GM21576 (cell line): Measurements from ENCODE around the gene YOD1.

Experiments
- ATAC-seq: cut with Tn5 transposase; IDR thresholded peaks from one replicate; pipeline ENCODE4 v1.9.1; 2021; ENCODE audit warnings: mild to moderate bottlenecking, moderate library complexity; ENCODE audit not compliant: unreplicated experiment

Gene YOD1

GRCh38 chr1:207013321-207014085, 37.5 kb downstream of the YOD1 start:
- no peak for ATAC-seq

- no peak for ATAC-seq
Measured at GRCh38 chr1:207010726-207011125, 40.3 kb downstream of the YOD1 start.

GRCh38 chr1:207009945-207010344, 41.1 kb downstream of the YOD1 start:
- no peak for ATAC-seq

DNA sequence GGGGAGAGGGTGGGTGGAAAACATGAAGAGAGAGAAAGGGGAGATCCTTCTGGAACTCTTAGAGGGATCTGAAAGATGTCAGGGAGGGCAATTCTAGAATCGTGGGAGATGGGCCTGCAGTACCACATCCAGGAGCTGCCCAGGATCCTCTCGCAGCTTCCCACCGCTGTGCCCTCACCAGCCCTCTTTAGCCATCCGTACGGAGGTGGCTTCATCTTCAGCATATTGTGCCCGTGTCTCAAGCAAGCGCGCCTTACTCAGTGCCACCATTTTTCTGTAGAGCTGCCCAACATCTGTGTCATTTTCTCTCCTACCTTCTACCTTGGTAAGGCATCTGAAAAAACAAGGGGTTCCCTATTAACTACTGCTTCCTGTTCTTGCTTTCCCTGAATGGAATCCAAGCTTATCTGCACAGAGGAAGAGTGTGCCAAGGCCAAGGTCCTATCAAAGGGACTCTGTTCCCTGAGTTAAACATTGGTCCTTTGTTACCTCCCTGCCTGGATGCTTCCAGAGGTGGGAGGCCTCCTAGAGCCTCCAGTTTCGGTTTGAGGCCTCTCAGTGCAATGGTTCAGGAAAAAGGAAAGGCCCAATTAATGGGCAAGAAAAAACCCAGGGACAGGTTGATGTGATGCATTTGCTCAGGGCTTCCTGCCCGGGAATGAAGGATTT, 41.7 kb downstream of the YOD1 start:
- ATAC-seq, result no peak

DNA sequence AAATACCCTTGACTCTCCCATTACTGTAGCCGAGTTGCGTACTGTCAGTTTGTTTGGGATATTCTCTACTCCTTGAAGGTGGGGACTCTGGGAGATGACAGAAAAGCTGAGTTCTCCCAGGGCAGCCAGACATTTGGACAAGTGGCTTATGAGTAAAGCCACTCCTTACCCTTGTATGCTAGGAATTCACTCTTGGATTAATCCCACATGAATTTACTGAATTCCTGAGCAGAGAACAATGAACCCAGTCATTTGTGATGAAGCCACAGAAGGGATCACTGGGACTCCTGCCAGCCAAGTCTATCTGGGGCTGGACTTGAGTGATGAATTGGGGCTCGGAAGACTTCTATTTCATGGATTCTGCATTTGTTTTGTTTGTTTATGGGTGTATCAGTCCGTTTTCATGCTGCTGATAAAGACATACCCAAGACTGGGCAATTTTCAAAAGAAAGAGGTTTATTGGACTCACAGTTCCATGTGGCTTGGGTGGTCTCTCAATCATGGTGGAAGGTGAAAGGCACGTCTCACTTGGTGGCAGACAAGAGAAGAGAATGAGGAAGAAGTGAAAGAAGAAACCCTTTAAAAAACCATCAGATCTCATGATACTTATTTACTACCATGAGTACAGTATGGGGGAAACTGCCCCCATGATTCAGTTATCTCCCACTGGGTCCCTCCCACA, 43.5 kb downstream of the YOD1 start:
- no peak for ATAC-seq

- ATAC-seq, result no peak
Measured at GRCh38 chr1:207006914-207007313, 44.1 kb downstream of the YOD1 start.

- ATAC-seq, result no peak
Measured at GRCh38 chr1:207006083-207006482, 44.9 kb downstream of the YOD1 start.

- no peak for ATAC-seq
Measured at GRCh38 chr1:207004931-207005830, 45.8 kb downstream of the YOD1 start.

GRCh38 chr1:207003210-207003609, 47.8 kb downstream of the YOD1 start:
- ATAC-seq, result no peak

DNA sequence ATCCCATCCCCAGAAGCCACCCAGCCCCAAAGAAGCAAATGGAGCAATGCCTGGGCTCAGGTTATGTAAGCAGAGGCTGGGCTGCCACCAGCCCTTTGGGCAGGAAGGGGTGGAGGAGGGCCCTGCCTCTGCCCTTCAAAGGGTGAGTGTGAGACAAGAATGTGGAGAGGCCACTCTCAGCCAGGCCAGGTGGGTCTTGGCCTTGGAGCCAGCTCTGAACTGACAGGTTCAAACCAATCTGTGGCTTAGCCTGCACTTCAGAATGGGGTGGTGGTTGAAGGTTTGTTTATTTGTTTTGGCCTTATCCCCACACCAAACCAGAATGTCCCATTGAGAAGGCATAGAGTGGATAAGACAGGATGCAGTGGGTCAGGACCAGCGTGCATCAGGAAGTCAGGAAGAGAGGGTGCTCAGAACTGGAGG, 48.3 kb downstream of the YOD1 start:
- ATAC-seq, result no peak

DNA sequence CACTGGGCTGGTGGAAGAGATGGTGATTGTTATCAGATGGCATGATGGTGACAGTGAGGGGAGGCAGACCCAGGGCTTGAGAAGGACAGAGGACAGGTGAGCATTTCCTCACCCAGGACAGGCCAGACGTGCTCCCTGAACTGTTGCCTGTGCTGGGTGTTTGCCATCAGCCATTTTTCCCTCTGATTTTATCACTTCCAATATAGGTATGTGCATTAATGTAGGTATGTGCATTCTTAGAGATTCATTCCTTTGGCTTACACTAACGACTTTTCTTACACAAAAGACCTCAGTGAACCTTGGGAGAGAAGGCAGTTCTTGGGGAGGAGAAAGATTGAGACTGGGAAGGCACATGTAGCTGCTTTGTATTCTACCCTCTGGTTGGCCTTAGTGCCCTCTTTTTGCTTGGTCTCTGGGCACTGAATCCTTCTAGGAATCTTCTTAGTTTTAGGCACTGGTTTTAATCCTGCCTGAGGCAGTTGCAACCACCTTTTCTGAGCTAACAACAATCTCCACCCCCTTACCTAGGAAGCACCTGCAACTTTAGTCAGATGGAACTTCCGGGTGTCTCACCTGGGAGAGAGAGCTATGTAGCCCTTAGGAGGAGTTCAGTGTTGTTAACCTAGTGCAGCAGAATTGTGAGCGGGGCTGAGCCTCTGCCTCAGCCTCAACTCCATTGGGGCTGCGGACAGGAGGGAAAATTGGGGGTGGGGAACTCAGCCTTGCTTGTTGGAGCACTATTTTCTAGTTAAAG, 49.3 kb downstream of the YOD1 start:
- ATAC-seq, result no peak

DNA sequence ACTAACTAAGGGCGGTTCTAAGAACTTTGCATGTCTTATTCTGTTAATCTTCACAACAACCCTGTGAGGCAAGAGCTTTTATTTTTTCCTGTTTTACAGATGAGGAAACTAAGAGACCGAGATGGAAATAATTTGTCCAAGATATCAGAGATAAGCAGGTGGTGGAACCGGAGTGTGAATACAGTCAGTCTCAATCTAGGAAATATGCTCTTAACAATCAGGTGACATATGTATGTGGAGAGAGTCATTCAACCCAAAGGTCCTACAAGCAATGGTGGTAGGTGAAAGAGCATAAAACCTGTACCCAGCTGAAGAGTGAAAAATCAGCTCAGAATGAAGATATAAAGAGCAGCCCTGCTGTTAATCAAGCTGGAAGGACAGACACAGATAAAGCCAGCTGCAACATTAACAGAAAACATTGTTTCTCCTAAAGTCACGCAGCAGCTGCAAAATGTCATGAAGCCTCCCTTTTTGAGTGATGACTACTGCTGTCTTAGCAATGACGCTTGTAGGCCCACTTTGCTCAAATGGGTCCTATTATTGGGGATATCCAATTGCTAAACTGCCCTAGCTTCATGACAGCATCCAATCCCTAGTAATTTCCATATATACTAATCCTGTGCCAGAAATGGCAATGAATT, 50.2 kb downstream of the YOD1 start:
- ATAC-seq, result no peak

DNA sequence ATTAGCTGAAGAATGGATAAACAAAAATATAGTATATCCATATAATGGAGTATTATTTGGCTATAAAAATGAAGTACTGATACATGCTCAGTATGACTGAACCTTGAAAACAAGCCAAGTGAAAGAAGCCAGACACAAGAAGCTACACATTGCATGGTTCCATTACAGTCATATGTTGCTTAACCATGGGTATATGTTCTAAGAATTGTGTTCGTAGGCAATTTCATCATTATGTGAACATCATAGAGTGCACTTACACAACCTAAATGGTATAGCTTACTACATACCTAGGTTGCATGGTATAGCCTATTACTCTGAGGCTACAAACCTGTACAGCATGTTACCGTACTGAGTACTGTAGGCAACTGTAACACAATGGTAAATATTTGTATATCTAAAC, 52.2 kb downstream of the YOD1 start:
- ATAC-seq, result no peak
